Peyer's patch (tissue), 4 donors: ENCODE data around the gene ZNF649. TPM values are rescaled to one million over a fixed set of nuclear protein-coding genes. Genes with fewer than 3 reads are reported as not detected.

Experiments
- DNase-seq, 3 donors: peaks; one replicate each; pipeline ENCODE4 v3.0.0-alpha.2; 2017 to 2019
- H3K27ac ChIP-seq, 4 donors: fragments of 200-600 bp; sonication (generic); one replicate each; pipeline ENCODE4 v1.5.1; 2016 to 2019
- H3K27me3 ChIP-seq, 2 donors: fragments of 200-600 bp; sonication (generic); one replicate each; pipeline ENCODE4 v1.5.1; 2019
- H3K36me3 ChIP-seq, 3 donors: fragments of 200-600 bp; sonication (generic); one replicate each; pipeline ENCODE4 v1.5.1; 2016 to 2019
- H3K4me1 ChIP-seq, 4 donors: fragments of 200-600 bp; sonication (generic); one replicate each; pipeline ENCODE4 v1.5.1; 2016 to 2019
- H3K4me3 ChIP-seq, 4 donors: fragments of 200-600 bp; sonication (generic); 1 replicate in 3 of 4; 2 replicates in 1 of 4; pipeline ENCODE4 v1.5.1; 2016 to 2019; ENCODE audit warnings: mild to moderate bottlenecking in 1 of 4
- H3K9me3 ChIP-seq, 4 donors: fragments of 200-600 bp; sonication (generic); one replicate each; pipeline ENCODE4 v1.5.1; 2016 to 2019; ENCODE audit warnings: mild to moderate bottlenecking in 1 of 4
- POLR2A ChIP-seq, 2 donors: fragments of 450-650 bp; IDR thresholded peaks; one replicate each; pipeline ENCODE4 v1.5.1; 2017; ENCODE audit warnings: antibody characterized with exemption in 2 of 2, mild to moderate bottlenecking in 2 of 2, moderate library complexity in 2 of 2
- total RNA-seq, 4 donors: library from RNA; depleted of rRNA; stranded (reverse); fragments of >200 nt; gene quantifications; one replicate each; pipeline ENCODE4 v1.1.0, GENCODE V29; 2016
- TF ChIP-seq, protein P1 (sequence below), 6 experiments: fragments of 450-650 bp in 4 of 6; fragments of 200-600 bp in 2 of 6; sonication (generic) in 1 of 6; IDR thresholded peaks; one replicate each; pipeline ENCODE4 v1.5.1; 2017 to 2019; ENCODE audit warnings: antibody characterized with exemption in 6 of 6, mild to moderate bottlenecking in 3 of 6, moderate library complexity in 1 of 6

ZNF649 gene
- 10 to 100 TPM in 1 of 4 donors, 1 to 10 TPM in 3; 3.5 to 12.4 (median 9.4) TPM for total RNA-seq

DNA sequence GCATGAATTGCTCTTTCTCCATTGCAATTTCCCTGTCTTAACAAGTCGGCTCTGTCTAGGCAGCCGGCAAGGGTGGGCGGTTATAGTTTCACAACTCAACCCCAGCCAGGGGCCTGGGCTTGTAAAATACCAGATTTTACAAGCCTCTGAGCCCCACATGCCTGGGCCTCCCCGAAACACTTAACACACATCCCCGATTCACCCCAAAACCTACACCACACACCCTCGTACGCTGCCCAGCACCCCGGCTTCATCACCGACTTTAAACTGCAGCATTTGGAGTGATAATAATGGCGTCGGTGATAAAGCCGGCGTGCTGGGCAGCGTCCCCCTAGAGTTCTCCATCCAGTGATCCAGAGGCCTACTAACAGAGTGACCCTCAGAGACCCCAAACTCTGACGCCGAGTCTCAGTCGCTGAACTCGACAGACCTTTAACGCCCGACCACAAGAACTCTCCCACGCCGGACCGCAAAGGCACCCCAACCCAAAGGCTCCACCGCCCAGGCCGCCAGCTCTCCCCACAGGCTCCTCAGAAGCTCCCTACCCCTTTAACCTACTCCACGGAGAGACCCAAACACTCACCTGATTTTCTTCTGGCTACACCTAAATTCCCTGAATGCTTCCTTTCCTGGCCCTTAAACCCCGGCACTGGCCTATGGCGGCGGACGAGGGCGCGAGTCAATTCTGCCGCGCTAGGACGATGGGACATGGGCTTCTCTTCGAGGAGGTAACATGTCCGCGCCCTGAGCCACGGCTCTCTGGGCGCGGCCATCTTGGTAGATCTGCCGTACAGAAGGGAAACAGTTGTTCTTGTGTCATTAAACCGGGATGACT lies at the start of gene ZNF649:
Gene ZNF649, minus strand, starts transcription at position 687 of the 835 bp plus-strand sequence. CDS start 4,910 bp downstream, outside the sequence.
- Histone ChIP-seq H3K4me1 (peaks cover 0 to 7% (median 6%) of the 10 kb centered on the region in 4 donors), H3K36me3 (peaks cover 0 to 10% (median 5%) of the 10 kb centered on the region in 3 donors), H3K4me3 (peak within 1 kb of the TSS; percentile 50 to 92 (median 72)), H3K9me3 (peaks cover 0 to 34% (median 4%) of the 10 kb centered on the region in 4 donors), H3K27me3 (no peaks in the 10 kb centered on the region), H3K27ac (peak within 1 kb of the TSS; percentile 59 to 79 (median 78))
- no peak for TF ChIP-seq POLR2A (IDR thresholded peaks at IDR 0.05)
- TF ChIP-seq, protein P1, sequence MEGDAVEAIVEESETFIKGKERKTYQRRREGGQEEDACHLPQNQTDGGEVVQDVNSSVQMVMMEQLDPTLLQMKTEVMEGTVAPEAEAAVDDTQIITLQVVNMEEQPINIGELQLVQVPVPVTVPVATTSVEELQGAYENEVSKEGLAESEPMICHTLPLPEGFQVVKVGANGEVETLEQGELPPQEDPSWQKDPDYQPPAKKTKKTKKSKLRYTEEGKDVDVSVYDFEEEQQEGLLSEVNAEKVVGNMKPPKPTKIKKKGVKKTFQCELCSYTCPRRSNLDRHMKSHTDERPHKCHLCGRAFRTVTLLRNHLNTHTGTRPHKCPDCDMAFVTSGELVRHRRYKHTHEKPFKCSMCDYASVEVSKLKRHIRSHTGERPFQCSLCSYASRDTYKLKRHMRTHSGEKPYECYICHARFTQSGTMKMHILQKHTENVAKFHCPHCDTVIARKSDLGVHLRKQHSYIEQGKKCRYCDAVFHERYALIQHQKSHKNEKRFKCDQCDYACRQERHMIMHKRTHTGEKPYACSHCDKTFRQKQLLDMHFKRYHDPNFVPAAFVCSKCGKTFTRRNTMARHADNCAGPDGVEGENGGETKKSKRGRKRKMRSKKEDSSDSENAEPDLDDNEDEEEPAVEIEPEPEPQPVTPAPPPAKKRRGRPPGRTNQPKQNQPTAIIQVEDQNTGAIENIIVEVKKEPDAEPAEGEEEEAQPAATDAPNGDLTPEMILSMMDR (IDR thresholded peaks at IDR 0.05), result no peak
- peak; percentile 76 to 90 (median 84) for DNase-seq

DNA sequence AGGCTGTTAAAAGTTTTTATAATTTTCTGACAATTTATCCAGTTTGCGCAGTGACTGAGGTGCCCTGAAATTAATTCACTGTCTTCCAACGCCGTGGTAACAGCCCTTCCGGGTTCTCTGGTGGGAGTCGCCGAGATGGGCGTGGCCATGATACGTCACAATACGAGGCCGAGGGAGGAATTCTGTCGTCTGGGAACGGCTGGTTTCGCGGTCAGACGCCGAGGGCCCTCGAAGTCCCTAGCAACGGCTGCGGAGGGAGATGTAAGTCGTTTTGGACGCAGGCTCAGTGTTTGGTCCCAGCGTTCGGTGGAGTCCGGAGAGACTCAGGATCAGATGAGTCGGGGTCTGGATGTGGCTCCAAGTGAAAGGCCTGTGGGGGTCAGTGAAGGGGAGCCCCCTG lies 44.2 kb upstream of the ZNF649 start:
- TF ChIP-seq, protein P1 (IDR thresholded peaks at IDR 0.05), result no peak
- TF ChIP-seq POLR2A (IDR thresholded peaks at IDR 0.05), result no peak
- no peak overlapping the region for H3K27ac ChIP-seq
- no peak for DNase-seq
- no peaks in the 10 kb centered on the region for H3K27me3 ChIP-seq
- H3K9me3 ChIP-seq, result peaks cover 0 to 83% (median 29%) of the 10 kb centered on the region in 4 donors
- peaks cover 0 to 15% (median 4%) of the 10 kb centered on the region in 3 donors for H3K36me3 ChIP-seq
- H3K4me1 ChIP-seq, result no peaks in the 10 kb centered on the region
- no peak overlapping the region for H3K4me3 ChIP-seq

DNA sequence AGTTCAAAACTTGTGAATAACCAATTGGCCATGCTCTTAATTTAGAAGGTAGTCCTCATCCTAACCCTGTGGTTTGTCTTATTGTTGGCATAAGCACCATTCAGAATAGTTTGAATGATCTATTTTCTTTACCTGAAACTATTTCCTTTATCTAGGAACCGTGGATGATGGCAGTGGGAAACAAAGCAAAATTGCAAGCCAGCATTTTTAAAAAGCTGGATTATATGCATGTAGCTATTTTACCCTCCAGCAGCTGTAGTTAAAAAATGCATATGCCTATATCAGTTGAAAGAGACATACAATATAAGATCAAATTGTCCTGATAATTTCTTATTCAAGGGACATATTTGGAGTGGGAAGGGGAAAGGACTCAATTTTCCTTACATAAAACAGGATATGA lies 41.8 kb upstream of the ZNF649 start:
- no peak for DNase-seq
- TF ChIP-seq, protein P1 (IDR thresholded peaks at IDR 0.05), result no peak
- no peak for TF ChIP-seq POLR2A (IDR thresholded peaks at IDR 0.05)
- Histone ChIP-seq H3K27me3 (no peaks in the 10 kb centered on the region), H3K27ac (no peak overlapping the region), H3K4me1 (no peaks in the 10 kb centered on the region), H3K9me3 (peaks cover 0 to 92% (median 41%) of the 10 kb centered on the region in 4 donors), H3K4me3 (no peak overlapping the region), H3K36me3 (peaks cover 0 to 39% (median 20%) of the 10 kb centered on the region in 3 donors)

- peaks cover 0 to 96% (median 44%) of the 10 kb centered on the region in 4 donors for H3K9me3 ChIP-seq
- no peaks in the 10 kb centered on the region for H3K4me1 ChIP-seq
Observed at GRCh38 chr19:51944798-51945552, 40.2 kb upstream of the ZNF649 start.

GRCh38 chr19:51938936-51939335 lies 34.1 kb upstream of the ZNF649 start:
- DNase-seq, result no peak
- no peak overlapping the region for H3K4me3 ChIP-seq
- H3K4me1 ChIP-seq, result no peaks in the 10 kb centered on the region
- no peak for TF ChIP-seq POLR2A (IDR thresholded peaks at IDR 0.05)
- TF ChIP-seq, protein P1 (IDR thresholded peaks at IDR 0.05), result no peak
- H3K27ac ChIP-seq, result no peak overlapping the region
- H3K36me3 ChIP-seq, result peaks cover 0 to 95% (median 22%) of the 10 kb centered on the region in 3 donors
- H3K9me3 ChIP-seq, result peaks cover 0 to 98% (median 31%) of the 10 kb centered on the region in 4 donors
- no peaks in the 10 kb centered on the region for H3K27me3 ChIP-seq

More at GRCh38 chr19:51944798-51945552, 40.2 kb upstream of the ZNF649 start:
- TF ChIP-seq, protein P1 (IDR thresholded peaks at IDR 0.05), result no peak
- no peak for TF ChIP-seq POLR2A (IDR thresholded peaks at IDR 0.05)
- Histone ChIP-seq H3K4me3 (no peak overlapping the region), H3K36me3 (peaks cover 0 to 55% (median 23%) of the 10 kb centered on the region in 3 donors), H3K27me3 (no peaks in the 10 kb centered on the region), H3K27ac (no peak overlapping the region)
- DNase-seq, result no peak
